HFFc6 (cell line): Measurements from ENCODE around the gene CDC25C. TPM values are rescaled to one million over a fixed set of nuclear protein-coding genes. Genes with fewer than 3 reads are reported as not detected.

Source experiments
- DNase-seq: peaks from one replicate; pipeline ENCODE4 v3.0.0-alpha.2; 2018
- H3K27ac Mint-ChIP-seq: 2 replicates; pipeline ENCODE4 v1.8.0; 2020; ENCODE audit warnings: mild to moderate bottlenecking, mixed read lengths
- H3K27me3 Mint-ChIP-seq: 2 replicates; pipeline ENCODE4 v1.8.0; 2021; ENCODE audit warnings: mild to moderate bottlenecking, moderate library complexity, mixed read lengths; ENCODE audit not compliant: insufficient read depth
- H3K36me3 Mint-ChIP-seq: 2 replicates; pipeline ENCODE4 v1.8.0; 2021; ENCODE audit warnings: low read depth, mixed read lengths
- H3K4me1 Mint-ChIP-seq: 2 replicates; pipeline ENCODE4 v1.8.0; 2020; ENCODE audit warnings: low read depth, mixed read lengths
- H3K4me3 Mint-ChIP-seq: 2 replicates; pipeline ENCODE4 v1.8.0; 2020; ENCODE audit warnings: mild to moderate bottlenecking, moderate library complexity, mixed read lengths
- H3K9me3 Mint-ChIP-seq: 2 replicates; pipeline ENCODE4 v1.8.0; 2020; ENCODE audit warnings: mild to moderate bottlenecking, mixed read lengths
- total RNA-seq, 6 experiments: library from RNA; stranded (reverse); fragmentation: NEBNext Ultra II Directional; extraction: Animal tissue kit (Norgen Biotek cat#: 25700); gene quantifications; 2 replicates in 1 of 6; 3 replicates in 5 of 6; pipeline ENCODE4 v1.2.3, GENCODE V29; 2021
- TF ChIP-seq, protein P1 (sequence below): fragments of 200-600 bp; sonication (generic); IDR thresholded peaks from 2 replicates; pipeline ENCODE4 v1.5.0; 2021; ENCODE audit warnings: antibody characterized with exemption, mild to moderate bottlenecking

CDC25C gene
- total RNA-seq, 6 experiments from 2014 or later, result 4.1 to 10.5 (median 8.7) TPM

- H3K4me1 Mint-ChIP-seq, result no peaks in the 10 kb centered on the region
- no peak for DNase-seq
- TF ChIP-seq, protein P1, sequence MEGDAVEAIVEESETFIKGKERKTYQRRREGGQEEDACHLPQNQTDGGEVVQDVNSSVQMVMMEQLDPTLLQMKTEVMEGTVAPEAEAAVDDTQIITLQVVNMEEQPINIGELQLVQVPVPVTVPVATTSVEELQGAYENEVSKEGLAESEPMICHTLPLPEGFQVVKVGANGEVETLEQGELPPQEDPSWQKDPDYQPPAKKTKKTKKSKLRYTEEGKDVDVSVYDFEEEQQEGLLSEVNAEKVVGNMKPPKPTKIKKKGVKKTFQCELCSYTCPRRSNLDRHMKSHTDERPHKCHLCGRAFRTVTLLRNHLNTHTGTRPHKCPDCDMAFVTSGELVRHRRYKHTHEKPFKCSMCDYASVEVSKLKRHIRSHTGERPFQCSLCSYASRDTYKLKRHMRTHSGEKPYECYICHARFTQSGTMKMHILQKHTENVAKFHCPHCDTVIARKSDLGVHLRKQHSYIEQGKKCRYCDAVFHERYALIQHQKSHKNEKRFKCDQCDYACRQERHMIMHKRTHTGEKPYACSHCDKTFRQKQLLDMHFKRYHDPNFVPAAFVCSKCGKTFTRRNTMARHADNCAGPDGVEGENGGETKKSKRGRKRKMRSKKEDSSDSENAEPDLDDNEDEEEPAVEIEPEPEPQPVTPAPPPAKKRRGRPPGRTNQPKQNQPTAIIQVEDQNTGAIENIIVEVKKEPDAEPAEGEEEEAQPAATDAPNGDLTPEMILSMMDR, result no peak
- no peak overlapping the region for H3K27ac Mint-ChIP-seq
- no peaks in the 10 kb centered on the region for H3K9me3 Mint-ChIP-seq
- H3K4me3 Mint-ChIP-seq, result no peak overlapping the region
- no peaks in the 10 kb centered on the region for H3K36me3 Mint-ChIP-seq
- peaks cover 32% of the 10 kb centered on the region for H3K27me3 Mint-ChIP-seq
These were observed 84.8 kb downstream of the CDC25C start for GRCh38 chr5:138246822-138247221.

DNA sequence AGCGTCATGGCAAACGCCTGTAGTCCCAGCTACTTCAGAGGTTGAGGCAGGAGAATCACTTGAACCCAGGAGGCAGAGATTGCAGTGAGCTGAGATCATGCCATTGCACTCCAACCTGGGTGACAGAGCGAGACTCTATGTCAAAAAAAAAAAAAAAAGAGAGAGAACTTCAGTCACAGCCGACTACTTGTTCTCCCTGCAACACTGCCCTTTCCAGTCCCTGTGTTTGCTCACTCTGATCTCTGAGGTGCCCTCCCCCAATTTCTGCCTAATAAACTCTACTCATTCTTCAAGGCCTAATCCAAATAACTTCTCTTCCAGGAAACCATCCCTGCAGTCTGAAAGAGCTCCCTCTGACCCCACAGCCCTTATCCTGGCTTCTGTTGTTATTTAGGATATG lies 85.3 kb downstream of the CDC25C start:
- DNase-seq, result no peak
- Mint-ChIP-seq H3K27me3 (peaks cover 34% of the 10 kb centered on the region), H3K9me3 (no peaks in the 10 kb centered on the region), H3K36me3 (no peaks in the 10 kb centered on the region), H3K27ac (no peak overlapping the region), H3K4me3 (no peak overlapping the region), H3K4me1 (no peaks in the 10 kb centered on the region)
- TF ChIP-seq, protein P1, result no peak

GRCh38 chr5:138245717-138246116 lies 85.9 kb downstream of the CDC25C start:
- Mint-ChIP-seq H3K27ac (no peak overlapping the region), H3K27me3 (peaks cover 39% of the 10 kb centered on the region)

DNA sequence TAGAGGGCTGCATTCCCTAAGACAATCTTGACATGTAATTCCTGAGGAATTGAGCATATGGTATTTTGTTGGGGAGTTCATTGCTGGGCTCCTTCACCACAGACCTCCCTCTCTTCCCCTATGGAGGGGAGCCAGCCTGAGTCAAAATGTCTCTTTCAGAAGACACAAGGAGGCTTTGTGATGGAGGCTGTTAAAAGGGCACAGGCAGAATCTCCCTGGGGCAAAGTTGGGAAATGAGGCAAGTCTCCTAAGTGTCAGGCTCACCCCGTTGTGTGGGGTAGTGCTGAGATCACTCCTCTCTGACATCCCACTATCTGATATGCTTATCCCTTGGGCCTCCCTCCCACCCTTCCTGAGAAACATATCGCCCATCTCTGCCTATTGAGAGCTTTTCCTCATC lies 87.8 kb downstream of the CDC25C start:
- TF ChIP-seq, protein P1, result no peak
- Mint-ChIP-seq H3K36me3 (no peaks in the 10 kb centered on the region), H3K4me1 (no peaks in the 10 kb centered on the region), H3K27me3 (peaks cover 50% of the 10 kb centered on the region), H3K27ac (no peak overlapping the region), H3K4me3 (no peak overlapping the region), H3K9me3 (no peaks in the 10 kb centered on the region)
- DNase-seq, result no peak

More at GRCh38 chr5:138245717-138246116, 85.9 kb downstream of the CDC25C start:
- TF ChIP-seq, protein P1, result no peak
- Mint-ChIP-seq H3K36me3 (no peaks in the 10 kb centered on the region), H3K4me1 (no peaks in the 10 kb centered on the region), H3K9me3 (no peaks in the 10 kb centered on the region), H3K4me3 (no peak overlapping the region)
- DNase-seq, result no peak

DNA sequence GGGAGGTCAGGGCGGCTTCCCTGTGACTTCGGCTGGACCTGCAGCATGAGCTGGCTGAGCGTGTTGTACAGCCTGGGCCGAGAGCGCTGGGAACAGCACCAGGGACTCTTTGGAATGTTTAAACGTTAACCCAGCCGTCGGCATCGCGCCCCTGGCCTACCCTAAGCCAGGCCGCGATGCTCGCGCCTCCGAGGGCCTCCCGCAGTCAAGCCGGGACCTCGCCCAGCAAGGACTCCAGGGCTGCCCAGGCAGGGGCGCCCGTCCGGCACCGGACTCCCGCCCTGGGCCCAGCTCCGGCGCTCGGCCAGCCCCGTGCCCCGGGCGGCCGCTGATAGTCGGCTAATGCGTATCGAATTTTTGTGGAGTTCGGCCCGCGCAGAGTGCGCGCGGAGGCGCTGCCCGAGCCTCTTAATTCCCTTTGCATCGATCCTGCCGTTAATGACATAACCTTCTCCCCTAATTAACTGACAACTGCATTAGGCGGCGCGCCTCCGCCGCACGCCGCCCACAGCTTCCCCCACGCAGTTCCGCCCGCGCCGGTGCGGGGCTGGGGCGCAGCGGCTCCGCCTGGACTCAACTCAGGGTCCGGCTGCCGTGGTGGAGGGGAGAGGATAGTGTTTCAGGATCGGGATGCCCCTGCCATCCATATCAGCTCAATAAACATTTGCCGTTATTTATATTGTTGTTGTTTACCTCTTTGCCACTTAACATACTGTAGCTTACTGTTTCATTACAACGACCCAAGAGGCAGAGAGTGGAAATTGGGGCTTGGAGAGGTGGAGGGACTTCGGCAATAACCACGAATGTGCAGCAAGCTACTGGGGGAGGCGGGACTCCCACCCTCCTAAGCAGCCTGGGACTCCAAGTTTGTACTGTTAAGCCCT lies 89.7 kb downstream of the CDC25C start:
- TF ChIP-seq, protein P1, result no peak
- Mint-ChIP-seq H3K9me3 (no peaks in the 10 kb centered on the region), H3K27ac (no peak overlapping the region), H3K4me1 (no peaks in the 10 kb centered on the region), H3K4me3 (peak overlapping the region; percentile 45), H3K36me3 (no peaks in the 10 kb centered on the region), H3K27me3 (peaks cover 53% of the 10 kb centered on the region)
- no peak for DNase-seq
